ENCODE measurements around the gene SGTB. TPM values are rescaled to one million over a fixed set of nuclear protein-coding genes. Genes with fewer than 3 reads are reported as not detected.

Gene SGTB
- total and polyA plus RNA-seq, 2 experiments from 2014 or later = 8.0 to 12.5 TPM

- TF ChIP-seq, protein P1, sequence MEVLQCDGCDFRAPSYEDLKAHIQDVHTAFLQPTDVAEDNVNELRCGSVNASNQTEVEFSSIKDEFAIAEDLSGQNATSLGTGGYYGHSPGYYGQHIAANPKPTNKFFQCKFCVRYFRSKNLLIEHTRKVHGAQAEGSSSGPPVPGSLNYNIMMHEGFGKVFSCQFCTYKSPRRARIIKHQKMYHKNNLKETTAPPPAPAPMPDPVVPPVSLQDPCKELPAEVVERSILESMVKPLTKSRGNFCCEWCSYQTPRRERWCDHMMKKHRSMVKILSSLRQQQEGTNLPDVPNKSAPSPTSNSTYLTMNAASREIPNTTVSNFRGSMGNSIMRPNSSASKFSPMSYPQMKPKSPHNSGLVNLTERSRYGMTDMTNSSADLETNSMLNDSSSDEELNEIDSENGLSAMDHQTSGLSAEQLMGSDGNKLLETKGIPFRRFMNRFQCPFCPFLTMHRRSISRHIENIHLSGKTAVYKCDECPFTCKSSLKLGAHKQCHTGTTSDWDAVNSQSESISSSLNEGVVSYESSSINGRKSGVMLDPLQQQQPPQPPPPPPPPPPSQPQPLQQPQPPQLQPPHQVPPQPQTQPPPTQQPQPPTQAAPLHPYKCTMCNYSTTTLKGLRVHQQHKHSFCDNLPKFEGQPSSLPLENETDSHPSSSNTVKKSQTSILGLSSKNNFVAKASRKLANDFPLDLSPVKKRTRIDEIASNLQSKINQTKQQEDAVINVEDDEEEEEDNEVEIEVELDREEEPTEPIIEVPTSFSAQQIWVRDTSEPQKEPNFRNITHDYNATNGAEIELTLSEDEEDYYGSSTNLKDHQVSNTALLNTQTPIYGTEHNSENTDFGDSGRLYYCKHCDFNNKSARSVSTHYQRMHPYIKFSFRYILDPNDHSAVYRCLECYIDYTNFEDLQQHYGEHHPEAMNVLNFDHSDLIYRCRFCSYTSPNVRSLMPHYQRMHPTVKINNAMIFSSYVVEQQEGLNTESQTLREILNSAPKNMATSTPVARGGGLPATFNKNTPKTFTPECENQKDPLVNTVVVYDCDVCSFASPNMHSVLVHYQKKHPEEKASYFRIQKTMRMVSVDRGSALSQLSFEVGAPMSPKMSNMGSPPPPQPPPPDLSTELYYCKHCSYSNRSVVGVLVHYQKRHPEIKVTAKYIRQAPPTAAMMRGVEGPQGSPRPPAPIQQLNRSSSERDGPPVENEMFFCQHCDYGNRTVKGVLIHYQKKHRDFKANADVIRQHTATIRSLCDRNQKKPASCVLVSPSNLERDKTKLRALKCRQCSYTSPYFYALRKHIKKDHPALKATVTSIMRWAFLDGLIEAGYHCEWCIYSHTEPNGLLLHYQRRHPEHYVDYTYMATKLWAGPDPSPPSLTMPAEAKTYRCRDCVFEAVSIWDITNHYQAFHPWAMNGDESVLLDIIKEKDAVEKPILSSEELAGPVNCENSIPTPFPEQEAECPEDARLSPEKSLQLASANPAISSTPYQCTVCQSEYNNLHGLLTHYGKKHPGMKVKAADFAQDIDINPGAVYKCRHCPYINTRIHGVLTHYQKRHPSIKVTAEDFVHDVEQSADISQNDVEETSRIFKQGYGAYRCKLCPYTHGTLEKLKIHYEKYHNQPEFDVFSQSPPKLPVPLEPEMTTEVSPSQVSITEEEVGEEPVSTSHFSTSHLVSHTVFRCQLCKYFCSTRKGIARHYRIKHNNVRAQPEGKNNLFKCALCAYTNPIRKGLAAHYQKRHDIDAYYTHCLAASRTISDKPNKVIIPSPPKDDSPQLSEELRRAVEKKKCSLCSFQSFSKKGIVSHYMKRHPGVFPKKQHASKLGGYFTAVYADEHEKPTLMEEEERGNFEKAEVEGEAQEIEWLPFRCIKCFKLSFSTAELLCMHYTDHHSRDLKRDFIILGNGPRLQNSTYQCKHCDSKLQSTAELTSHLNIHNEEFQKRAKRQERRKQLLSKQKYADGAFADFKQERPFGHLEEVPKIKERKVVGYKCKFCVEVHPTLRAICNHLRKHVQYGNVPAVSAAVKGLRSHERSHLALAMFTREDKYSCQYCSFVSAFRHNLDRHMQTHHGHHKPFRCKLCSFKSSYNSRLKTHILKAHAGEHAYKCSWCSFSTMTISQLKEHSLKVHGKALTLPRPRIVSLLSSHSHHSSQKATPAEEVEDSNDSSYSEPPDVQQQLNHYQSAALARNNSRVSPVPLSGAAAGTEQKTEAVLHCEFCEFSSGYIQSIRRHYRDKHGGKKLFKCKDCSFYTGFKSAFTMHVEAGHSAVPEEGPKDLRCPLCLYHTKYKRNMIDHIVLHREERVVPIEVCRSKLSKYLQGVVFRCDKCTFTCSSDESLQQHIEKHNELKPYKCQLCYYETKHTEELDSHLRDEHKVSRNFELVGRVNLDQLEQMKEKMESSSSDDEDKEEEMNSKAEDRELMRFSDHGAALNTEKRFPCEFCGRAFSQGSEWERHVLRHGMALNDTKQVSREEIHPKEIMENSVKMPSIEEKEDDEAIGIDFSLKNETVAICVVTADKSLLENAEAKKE (CRISPR knock-in tag; IDR thresholded peaks at IDR 0.05) = no peak
- TF ChIP-seq JUNB (IDR thresholded peaks at IDR 0.05; ENCODE audit: unreplicated experiment) (no peak), ZNF114 (CRISPR knock-in tag; IDR thresholded peaks at IDR 0.05) (no peak), ZNF331 (CRISPR knock-in tag; IDR thresholded peaks at IDR 0.05; ENCODE audit: low read depth) (no peak), CREB1 (CRISPR knock-in tag; IDR thresholded peaks at IDR 0.05; ENCODE audit: low read depth) (no peak), NANOG (IDR thresholded peaks at IDR 0.05; ENCODE audit: borderline replicate concordance) (no peak), POLR2AphosphoS5 (IDR thresholded peaks at IDR 0.05; ENCODE audit: low read depth) (no peak)
Observed at GRCh38 chr5:65654713-65655112, 67.2 kb downstream of the SGTB start (continued).

- no peak overlapping the region for H3K4me3 ChIP-seq
- peaks cover 4% of the 10 kb centered on the region for H3K27me3 Mint-ChIP-seq (ENCODE audit: insufficient read depth, low read depth, poor library complexity)
- no peaks in the 10 kb centered on the region for H3F3A ChIP-seq (replicated peaks; ENCODE audit: low read depth)
- H3K27ac Mint-ChIP-seq = peak overlapping the region; percentile 74; the same call in 1 of the 2 replicates
- peaks cover 15% of the 10 kb centered on the region for H3K4me1 ChIP-seq (ENCODE audit: insufficient read depth)
- no peaks in the 10 kb centered on the region for H3K9me2 ChIP-seq (ENCODE audit: insufficient read depth)
- H4K20me1 ChIP-seq (replicated peaks; ENCODE audit: insufficient read depth) = no peaks in the 10 kb centered on the region
- H3K27ac ChIP-seq (ENCODE audit: low read depth) = no peak overlapping the region
- H3K79me2 ChIP-seq (replicated peaks; ENCODE audit: insufficient read depth) = no peaks in the 10 kb centered on the region
- no peak overlapping the region for H2AFZ ChIP-seq
- H3K4me2 ChIP-seq = no peak overlapping the region
- DNase-seq (ENCODE audit: low spot score) (no peak), ATAC-seq (no peak)
- no peaks in the 10 kb centered on the region; the same call in 1 of the 2 replicates for H3K36me3 ChIP-seq (ENCODE audit: insufficient read depth)
- no peaks in the 10 kb centered on the region for H3K27me3 ChIP-seq (ENCODE audit: insufficient read depth)
- peaks cover 11% of the 10 kb centered on the region for H3K4me1 Mint-ChIP-seq
- no peaks in the 10 kb centered on the region for H3K36me3 Mint-ChIP-seq (ENCODE audit: low read depth)
- no peak overlapping the region for H3K4me3 Mint-ChIP-seq
- no peaks in the 10 kb centered on the region for H3K9me3 Mint-ChIP-seq
- TF ChIP-seq EZH2 (IDR thresholded peaks at IDR 0.05; ENCODE audit: low read depth, unreplicated experiment) = no peak
- TF ChIP-seq CREB1 (CRISPR knock-in tag; IDR thresholded peaks at IDR 0.05; ENCODE audit: low read depth) = no peak
- TF ChIP-seq, protein P1 (CRISPR knock-in tag; IDR thresholded peaks at IDR 0.05) = no peak
- TF ChIP-seq CTCF (conservative IDR thresholded peaks at IDR 0.05; ENCODE audit: low read depth in 2 of 2) = no peak
Observed at GRCh38 chr5:65651144-65651543, 70.8 kb downstream of the SGTB start.

All from GM23338 (cell line).